ENCODE results near the gene CTNNA2.

Gene CTNNA2

DNA sequence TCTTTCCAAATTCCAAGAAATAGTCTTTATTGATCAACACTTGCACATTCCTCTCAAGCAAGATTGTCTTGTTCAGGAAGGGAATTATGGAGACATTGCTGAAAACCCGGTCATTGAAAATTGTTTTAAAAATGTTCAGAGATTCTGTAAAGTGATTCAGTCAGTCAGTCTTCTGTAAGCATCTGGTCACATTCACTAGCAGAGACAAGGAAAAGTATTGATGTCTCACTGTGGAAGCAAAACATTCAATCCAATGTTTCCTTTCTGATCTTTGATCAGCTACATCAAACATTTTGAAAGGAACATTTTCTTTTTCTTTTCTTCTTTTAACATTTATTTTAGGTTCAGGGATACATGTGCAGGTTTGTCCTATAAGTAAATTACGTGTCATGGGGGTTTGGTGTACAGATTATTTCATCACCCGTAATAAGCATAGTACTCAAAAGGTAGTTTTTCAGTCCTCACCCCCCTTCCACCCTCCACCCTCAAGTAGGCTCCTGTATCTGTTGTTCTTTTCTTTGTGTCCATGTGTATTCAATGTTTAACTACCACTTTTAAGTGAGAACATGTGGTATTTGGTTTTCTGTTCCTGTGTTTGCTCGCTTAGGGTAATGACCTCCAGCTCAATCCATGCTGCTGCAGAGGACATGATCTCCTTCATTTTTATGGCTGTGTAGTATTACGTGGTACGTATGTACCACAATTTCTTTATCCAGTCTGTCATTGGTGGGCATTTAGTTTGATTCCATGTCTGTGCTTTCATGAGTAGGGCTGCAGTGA is 61.2 kb downstream of the CTNNA2 start:
- no peaks in the 10 kb centered on the region for H3K4me1 ChIP-seq (ENCODE audit: control insufficient read depth, insufficient read depth, low read length)
- H3K27me3 ChIP-seq (replicated peaks; ENCODE audit: control insufficient read depth, insufficient read depth, low read length): no peaks in the 10 kb centered on the region
- H3K36me3 ChIP-seq (ENCODE audit: control insufficient read depth, insufficient read depth, low read length, severe bottlenecking): no peaks in the 10 kb centered on the region
- H3K4me3 ChIP-seq (ENCODE audit: low read length): no peak overlapping the region
- DNase-seq (ENCODE audit: low read depth): no peak
- peaks cover under 1% of the 10 kb centered on the region for H3K9me3 ChIP-seq (ENCODE audit: control insufficient read depth, low read length)
- H3K9ac ChIP-seq (ENCODE audit: low read length): no peak overlapping the region

DNA sequence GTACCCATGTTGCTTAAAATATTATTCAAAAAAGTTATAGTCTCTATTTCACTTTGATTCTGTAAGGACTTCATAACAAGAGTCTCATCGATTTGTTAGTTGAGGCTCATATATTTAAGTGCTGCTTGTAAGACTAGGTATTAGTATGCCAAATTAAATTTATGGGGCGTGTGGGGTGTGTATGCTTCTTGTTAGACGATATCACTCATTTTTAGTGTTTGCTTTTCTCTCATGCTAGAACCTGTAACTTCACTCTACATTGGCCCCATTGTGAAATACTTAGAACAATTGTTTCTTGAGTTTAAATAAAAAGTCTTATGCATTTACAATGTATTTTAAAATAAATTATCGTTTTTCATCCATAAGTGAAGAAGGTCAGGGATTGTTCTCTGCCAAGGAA is 63.6 kb downstream of the CTNNA2 start:
- Histone ChIP-seq H3K4me1 (ENCODE audit: control insufficient read depth, insufficient read depth, low read length) (no peaks in the 10 kb centered on the region), H3K27me3 (replicated peaks; ENCODE audit: control insufficient read depth, insufficient read depth, low read length) (no peaks in the 10 kb centered on the region), H3K9me3 (ENCODE audit: control insufficient read depth, low read length) (no peaks in the 10 kb centered on the region), H3K9ac (ENCODE audit: low read length) (no peak overlapping the region), H3K4me3 (ENCODE audit: low read length) (no peak overlapping the region), H3K36me3 (ENCODE audit: control insufficient read depth, insufficient read depth, low read length, severe bottlenecking) (no peaks in the 10 kb centered on the region)
- DNase-seq (ENCODE audit: low read depth): no peak

GRCh38 chr2:79578952-79579351 is 66.1 kb downstream of the CTNNA2 start:
- Histone ChIP-seq H3K36me3 (ENCODE audit: control insufficient read depth, insufficient read depth, low read length, severe bottlenecking) (no peaks in the 10 kb centered on the region), H3K4me1 (ENCODE audit: control insufficient read depth, insufficient read depth, low read length) (no peaks in the 10 kb centered on the region), H3K9ac (ENCODE audit: low read length) (no peak overlapping the region)

DNA sequence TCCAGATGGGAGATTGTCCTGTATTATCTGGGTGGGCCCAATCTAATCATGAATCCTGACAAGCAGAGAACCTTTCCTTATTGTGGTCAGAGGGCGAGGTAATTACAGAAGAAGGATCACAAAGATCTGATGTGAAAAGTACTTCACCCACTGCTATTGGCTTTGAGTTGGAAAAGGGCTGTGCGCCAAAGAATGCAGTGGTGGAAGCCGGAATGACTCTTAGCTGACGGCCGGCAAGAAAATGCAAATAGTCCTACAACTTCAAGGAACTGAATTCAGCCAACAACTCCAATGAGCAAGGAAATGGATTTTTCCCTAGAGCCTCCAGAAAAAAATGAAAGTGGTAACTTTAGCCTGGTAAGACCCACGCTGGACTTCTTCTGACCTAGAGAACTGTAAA is 67.3 kb downstream of the CTNNA2 start:
- DNase-seq (ENCODE audit: low read depth): no peak
- H3K27me3 ChIP-seq (replicated peaks; ENCODE audit: control insufficient read depth, insufficient read depth, low read length): no peaks in the 10 kb centered on the region

More at GRCh38 chr2:79578952-79579351, 66.1 kb downstream of the CTNNA2 start:
- no peaks in the 10 kb centered on the region for H3K9me3 ChIP-seq (ENCODE audit: control insufficient read depth, low read length)
- no peak overlapping the region for H3K4me3 ChIP-seq (ENCODE audit: low read length)
- H3K27me3 ChIP-seq (replicated peaks; ENCODE audit: control insufficient read depth, insufficient read depth, low read length): no peaks in the 10 kb centered on the region
- no peak for DNase-seq (ENCODE audit: low read depth)

DNA sequence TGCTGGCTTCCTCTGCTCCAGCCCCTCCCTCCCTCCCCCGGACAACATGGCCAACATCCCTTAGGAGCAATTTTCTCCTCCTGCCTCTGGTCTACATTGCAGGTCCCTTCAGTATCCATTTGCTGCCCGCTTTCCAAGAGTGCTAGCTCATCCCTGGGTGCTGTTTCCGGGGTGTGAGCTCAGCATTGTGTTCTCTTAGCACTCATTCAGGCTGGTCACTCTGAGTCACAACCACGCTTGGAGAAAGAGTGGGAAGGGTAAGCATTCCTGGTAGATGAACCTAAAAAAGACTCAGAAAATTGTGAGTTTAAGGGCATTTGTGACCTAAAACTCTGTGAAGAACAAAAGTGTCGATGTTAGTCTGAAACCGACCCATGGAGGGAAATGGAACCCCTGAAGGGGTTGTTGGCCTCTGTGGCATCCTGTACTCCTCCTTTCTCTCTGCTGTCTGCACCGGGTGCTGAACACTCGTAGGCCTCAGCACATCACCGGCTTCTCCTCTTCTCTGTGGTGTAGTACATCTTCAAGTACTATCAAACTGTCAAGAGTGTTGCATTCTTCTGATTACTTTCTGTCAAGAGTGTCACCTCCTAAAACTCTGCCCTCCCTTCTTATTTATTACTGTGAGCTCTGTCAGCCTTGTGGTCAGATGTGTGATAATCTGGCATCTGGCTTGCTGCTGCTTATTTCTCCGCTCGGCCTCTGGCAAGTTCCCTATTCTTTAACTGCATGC is 73.0 kb downstream of the CTNNA2 start:
- no peaks in the 10 kb centered on the region for H3K27me3 ChIP-seq (replicated peaks; ENCODE audit: control insufficient read depth, insufficient read depth, low read length)
- no peaks in the 10 kb centered on the region for H3K36me3 ChIP-seq (ENCODE audit: control insufficient read depth, insufficient read depth, low read length, severe bottlenecking)
- no peaks in the 10 kb centered on the region for H3K4me1 ChIP-seq (ENCODE audit: control insufficient read depth, insufficient read depth, low read length)
- H3K4me3 ChIP-seq (ENCODE audit: low read length): no peak overlapping the region
- H3K9me3 ChIP-seq (ENCODE audit: control insufficient read depth, low read length): no peaks in the 10 kb centered on the region
- H3K9ac ChIP-seq (ENCODE audit: low read length): no peak overlapping the region
- DNase-seq (ENCODE audit: low read depth): no peak

More for the DNA sequence above, 67.3 kb downstream of the CTNNA2 start:
- H3K36me3 ChIP-seq (ENCODE audit: control insufficient read depth, insufficient read depth, low read length, severe bottlenecking): no peaks in the 10 kb centered on the region
- H3K4me1 ChIP-seq (ENCODE audit: control insufficient read depth, insufficient read depth, low read length): no peaks in the 10 kb centered on the region
- H3K9me3 ChIP-seq (ENCODE audit: control insufficient read depth, low read length): no peaks in the 10 kb centered on the region
- H3K9ac ChIP-seq (ENCODE audit: low read length): no peak overlapping the region
- no peak overlapping the region for H3K4me3 ChIP-seq (ENCODE audit: low read length)

DNA sequence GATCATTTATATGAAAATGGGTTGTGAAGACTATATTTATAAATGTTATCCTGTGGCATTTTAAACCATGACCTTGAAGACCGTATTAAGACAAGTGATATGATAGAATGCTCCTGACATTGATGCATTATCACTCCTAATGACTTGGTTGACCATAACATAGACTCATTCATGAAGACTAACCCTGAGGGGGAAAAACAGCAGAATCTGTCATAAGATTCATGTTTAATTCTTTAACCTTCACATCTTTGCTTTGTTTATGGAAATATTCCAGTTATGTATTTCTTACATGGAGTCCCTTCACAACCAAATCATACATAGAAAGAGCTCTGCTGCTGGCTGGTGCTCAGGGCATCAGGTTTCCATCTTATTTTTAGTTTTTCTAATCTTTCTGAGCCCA is 78.4 kb downstream of the CTNNA2 start:
- Histone ChIP-seq H3K4me3 (ENCODE audit: low read length) (no peak overlapping the region), H3K9ac (ENCODE audit: low read length) (no peak overlapping the region), H3K36me3 (ENCODE audit: control insufficient read depth, insufficient read depth, low read length, severe bottlenecking) (no peaks in the 10 kb centered on the region), H3K4me1 (ENCODE audit: control insufficient read depth, insufficient read depth, low read length) (no peaks in the 10 kb centered on the region), H3K9me3 (ENCODE audit: control insufficient read depth, low read length) (no peaks in the 10 kb centered on the region), H3K27me3 (replicated peaks; ENCODE audit: control insufficient read depth, insufficient read depth, low read length) (no peaks in the 10 kb centered on the region)
- DNase-seq (ENCODE audit: low read depth): no peak

GRCh38 chr2:79593237-79593867 is 80.5 kb downstream of the CTNNA2 start:
- H3K9ac ChIP-seq (ENCODE audit: low read length): no peak overlapping the region
- no peaks in the 10 kb centered on the region for H3K4me1 ChIP-seq (ENCODE audit: control insufficient read depth, insufficient read depth, low read length)
- no peaks in the 10 kb centered on the region for H3K27me3 ChIP-seq (replicated peaks; ENCODE audit: control insufficient read depth, insufficient read depth, low read length)
- H3K9me3 ChIP-seq (ENCODE audit: control insufficient read depth, low read length): no peaks in the 10 kb centered on the region
- no peak overlapping the region for H3K4me3 ChIP-seq (ENCODE audit: low read length)
- DNase-seq (ENCODE audit: low read depth): no peak
- no peaks in the 10 kb centered on the region for H3K36me3 ChIP-seq (ENCODE audit: control insufficient read depth, insufficient read depth, low read length, severe bottlenecking)

- no peak overlapping the region for H3K4me3 ChIP-seq (ENCODE audit: low read length)
- no peaks in the 10 kb centered on the region for H3K9me3 ChIP-seq (ENCODE audit: control insufficient read depth, low read length)
- no peaks in the 10 kb centered on the region for H3K4me1 ChIP-seq (ENCODE audit: control insufficient read depth, insufficient read depth, low read length)
- H3K36me3 ChIP-seq (ENCODE audit: control insufficient read depth, insufficient read depth, low read length, severe bottlenecking): no peaks in the 10 kb centered on the region
- no peaks in the 10 kb centered on the region for H3K27me3 ChIP-seq (replicated peaks; ENCODE audit: control insufficient read depth, insufficient read depth, low read length)
- H3K9ac ChIP-seq (ENCODE audit: low read length): no peak overlapping the region
- no peak for DNase-seq (ENCODE audit: low read depth)
These were observed 83.6 kb downstream of the CTNNA2 start for GRCh38 chr2:79596403-79596802.

DNA sequence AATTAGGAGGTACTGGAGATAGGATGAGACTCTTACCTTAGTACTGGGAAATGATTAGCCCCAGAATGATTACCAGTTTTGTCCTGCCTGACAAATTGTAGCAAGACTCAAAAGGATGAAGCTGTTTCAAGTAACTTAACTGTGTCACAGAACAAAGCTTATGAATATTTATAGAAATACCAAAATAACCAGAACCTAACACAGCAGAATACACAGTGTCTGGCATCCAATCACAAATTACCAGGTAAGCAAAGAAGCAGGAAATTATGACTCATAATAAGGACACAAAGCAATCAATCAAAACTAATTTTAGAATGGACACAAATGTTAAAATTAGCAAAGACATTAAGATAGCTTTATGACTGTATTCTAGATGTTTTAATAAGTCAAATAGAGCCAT is 91.9 kb downstream of the CTNNA2 start:
- H3K9me3 ChIP-seq (ENCODE audit: control insufficient read depth, low read length): no peaks in the 10 kb centered on the region
- H3K4me1 ChIP-seq (ENCODE audit: control insufficient read depth, insufficient read depth, low read length): no peaks in the 10 kb centered on the region
- H3K27me3 ChIP-seq (replicated peaks; ENCODE audit: control insufficient read depth, insufficient read depth, low read length): no peaks in the 10 kb centered on the region
- no peak for DNase-seq (ENCODE audit: low read depth)
- no peaks in the 10 kb centered on the region for H3K36me3 ChIP-seq (ENCODE audit: control insufficient read depth, insufficient read depth, low read length, severe bottlenecking)
- no peak overlapping the region for H3K9ac ChIP-seq (ENCODE audit: low read length)
- no peak overlapping the region for H3K4me3 ChIP-seq (ENCODE audit: low read length)

- Histone ChIP-seq H3K9me3 (ENCODE audit: control insufficient read depth, low read length) (no peaks in the 10 kb centered on the region), H3K36me3 (ENCODE audit: control insufficient read depth, insufficient read depth, low read length, severe bottlenecking) (no peaks in the 10 kb centered on the region), H3K4me3 (ENCODE audit: low read length) (no peak overlapping the region), H3K4me1 (ENCODE audit: control insufficient read depth, insufficient read depth, low read length) (no peaks in the 10 kb centered on the region), H3K9ac (ENCODE audit: low read length) (no peak overlapping the region), H3K27me3 (replicated peaks; ENCODE audit: control insufficient read depth, insufficient read depth, low read length) (no peaks in the 10 kb centered on the region)
- DNase-seq (ENCODE audit: low read depth): no peak
These were observed 98.7 kb downstream of the CTNNA2 start for GRCh38 chr2:79611448-79612016.

- Histone ChIP-seq H3K9ac (ENCODE audit: low read length) (no peak overlapping the region), H3K27me3 (replicated peaks; ENCODE audit: control insufficient read depth, insufficient read depth, low read length) (no peaks in the 10 kb centered on the region), H3K36me3 (ENCODE audit: control insufficient read depth, insufficient read depth, low read length, severe bottlenecking) (no peaks in the 10 kb centered on the region), H3K9me3 (ENCODE audit: control insufficient read depth, low read length) (no peaks in the 10 kb centered on the region), H3K4me1 (ENCODE audit: control insufficient read depth, insufficient read depth, low read length) (no peaks in the 10 kb centered on the region), H3K4me3 (ENCODE audit: low read length) (no peak overlapping the region)
- no peak for DNase-seq (ENCODE audit: low read depth)
These were observed 100.1 kb downstream of the CTNNA2 start for GRCh38 chr2:79612999-79613398.

Measured in adipocyte (in vitro differentiated cells).